GM18517 (cell line): Measurements from ENCODE around the gene ANKRD62.
"Not testable (repeated sequence)": the region's sequence is repeated elsewhere in the genome, so short reads cannot be mapped to it uniquely, and the experiment has no call there.

ENCODE experiments used
- ATAC-seq: cut with Tn5 transposase; IDR thresholded peaks from one replicate; pipeline ENCODE4 v1.9.1; 2021; ENCODE audit warnings: mild to moderate bottlenecking, moderate library complexity; ENCODE audit not compliant: unreplicated experiment

The ANKRD62 gene

DNA sequence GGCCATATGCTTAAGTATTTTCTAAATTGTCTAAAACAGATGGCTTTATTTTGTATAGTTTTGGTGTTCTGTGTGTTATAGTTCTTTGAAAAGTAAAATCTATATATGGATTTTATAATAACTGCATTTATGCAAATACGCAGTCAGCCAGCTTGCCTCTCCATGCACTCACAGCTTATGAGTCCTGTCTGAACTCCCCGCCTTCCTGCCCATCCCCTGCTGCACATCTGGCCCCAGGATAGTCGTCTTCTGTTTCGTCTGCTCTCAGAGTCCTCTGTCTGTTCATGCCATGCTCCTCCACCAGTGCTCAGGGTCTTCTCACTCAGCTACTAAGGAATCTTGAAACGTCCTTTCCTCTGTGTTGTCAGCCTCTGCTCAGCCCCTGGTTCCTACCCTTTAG, 28.2 kb upstream of the ANKRD62 start:
- no peak for ATAC-seq

DNA sequence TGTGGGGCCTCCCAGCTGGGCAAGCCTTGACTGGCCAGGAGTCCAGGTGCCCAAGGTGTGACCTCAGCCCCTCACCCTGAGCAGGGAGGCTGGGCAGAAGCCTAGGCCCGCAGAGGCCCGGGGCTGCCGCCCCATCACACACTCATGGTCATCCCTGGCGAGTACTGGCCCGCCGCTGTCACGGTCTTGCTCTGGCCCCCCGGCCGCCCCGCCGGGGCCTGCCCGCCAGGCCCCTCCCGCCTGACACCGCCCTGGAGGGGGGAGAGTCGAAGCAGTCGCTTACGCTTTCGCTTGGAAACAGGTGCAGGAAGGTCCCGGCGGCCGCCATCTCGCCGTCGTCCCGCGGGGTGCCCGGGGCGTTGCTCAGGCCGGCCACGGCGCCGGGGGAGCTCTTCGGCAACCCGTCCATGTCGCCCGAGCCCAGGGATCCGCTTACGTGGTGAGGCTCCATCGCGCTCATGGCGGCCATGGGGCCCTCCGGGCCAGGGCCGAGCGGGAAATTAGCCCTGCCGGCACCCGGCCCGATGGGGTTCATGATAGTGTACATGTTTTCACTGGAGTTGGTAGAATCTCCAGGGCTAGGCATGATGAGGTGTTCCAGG, 26.6 kb upstream of the ANKRD62 start:
- no peak for ATAC-seq

DNA sequence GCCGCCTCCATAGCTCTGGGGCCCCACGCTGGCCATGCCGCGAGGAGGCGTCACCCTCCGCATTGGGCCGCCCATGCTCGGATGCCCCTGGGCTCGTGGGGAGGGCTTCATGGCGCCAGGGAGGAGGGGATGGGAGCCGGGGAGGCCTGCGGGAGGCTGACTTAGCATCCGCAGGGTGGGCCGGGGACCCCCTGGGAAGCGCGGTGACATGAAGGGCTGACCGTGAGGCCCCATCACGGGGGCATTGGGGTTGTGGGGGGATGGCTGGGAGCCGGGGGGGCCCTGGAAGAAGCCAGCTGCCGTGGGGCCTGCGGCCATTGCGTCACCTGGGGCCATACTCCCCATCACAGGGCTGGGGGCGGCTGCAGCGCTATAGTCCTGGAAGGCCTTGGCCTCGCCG, 26.0 kb upstream of the ANKRD62 start:
- no peak for ATAC-seq

DNA sequence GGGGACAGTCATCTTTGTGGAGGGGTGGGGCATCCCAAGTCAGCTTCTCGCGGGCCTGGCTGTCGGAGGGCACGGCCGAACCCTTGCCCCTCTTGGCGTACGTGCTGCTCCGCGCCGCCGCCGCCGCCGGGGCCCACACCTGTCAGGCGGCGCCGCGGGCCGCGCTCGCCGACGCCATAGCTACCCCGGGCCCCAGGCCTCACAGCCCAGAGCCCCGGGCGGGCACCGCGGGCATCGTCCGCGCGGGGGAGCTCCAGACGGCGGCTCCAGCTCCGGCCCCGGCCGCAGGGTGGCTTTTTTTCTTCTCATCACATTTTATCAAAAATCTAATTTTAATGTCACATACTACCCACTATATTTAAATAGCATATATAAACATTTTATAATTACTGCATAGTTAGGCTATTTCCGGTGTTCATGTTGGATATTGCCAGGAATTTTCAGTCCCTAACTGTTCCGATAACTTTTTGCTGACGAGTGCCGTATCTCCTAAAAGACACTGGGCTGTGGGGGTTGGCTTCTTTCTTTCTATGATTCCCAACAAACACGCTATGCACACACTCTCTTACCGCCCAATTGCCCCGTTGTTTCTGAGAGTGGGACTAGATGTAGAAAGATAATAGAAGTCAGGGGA, 25.2 kb upstream of the ANKRD62 start:
- not testable (repeated sequence) for ATAC-seq

DNA sequence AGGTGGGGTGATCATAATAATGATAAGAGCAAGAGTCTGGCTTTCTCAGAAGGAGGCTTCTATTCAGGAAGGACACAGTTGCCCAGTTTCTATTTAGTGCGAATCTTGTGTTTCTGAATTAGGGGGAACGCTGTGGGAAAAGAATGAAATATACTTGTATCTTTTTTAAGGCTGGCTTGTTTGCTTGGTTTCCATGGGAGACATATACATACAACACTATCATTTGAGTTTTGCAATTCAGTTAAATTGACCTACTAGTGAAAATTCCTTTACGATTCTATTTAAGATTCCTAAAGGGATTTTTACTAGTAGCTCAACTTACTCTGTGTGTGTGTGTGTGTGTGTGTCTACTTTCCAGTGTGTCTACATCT, 24.7 kb upstream of the ANKRD62 start:
- no peak for ATAC-seq

DNA sequence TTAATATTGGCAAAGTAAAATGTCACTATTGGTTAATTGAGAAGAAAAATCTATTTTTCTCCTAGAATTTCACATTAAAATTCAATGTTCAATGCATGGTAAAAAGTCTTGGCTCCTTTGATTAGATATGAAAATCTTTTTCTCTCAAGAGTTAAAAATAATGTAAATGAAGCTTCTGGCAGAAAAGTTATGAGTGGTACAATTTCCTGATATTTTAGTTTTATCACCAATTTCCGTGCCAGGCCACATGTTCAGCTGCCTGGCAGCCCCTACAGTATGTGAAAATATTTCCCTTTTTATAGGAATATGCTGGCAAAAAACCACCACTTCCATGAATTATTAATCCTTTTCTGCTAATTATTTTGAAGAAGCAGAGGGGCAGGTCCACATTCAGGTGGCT, 22.6 kb upstream of the ANKRD62 start:
- not testable (repeated sequence) for ATAC-seq

DNA sequence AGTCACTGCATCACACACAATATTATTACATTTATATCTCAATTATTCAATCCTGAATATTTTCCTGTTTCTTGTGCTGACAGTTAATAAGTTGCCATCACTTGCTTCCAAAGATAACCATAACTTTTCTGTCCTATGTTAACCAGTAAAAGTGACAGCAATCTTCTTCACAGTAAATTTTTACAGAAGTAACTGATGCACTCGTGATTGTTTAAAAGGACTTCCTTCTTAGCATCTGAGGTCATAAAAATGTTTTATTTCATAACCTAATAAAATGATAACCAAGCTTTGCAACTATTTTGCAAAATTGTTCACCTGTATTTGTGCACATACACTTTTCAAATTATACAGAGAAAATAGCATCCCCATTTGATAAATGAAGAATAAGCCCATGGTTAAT, 20.6 kb upstream of the ANKRD62 start:
- no peak for ATAC-seq

DNA sequence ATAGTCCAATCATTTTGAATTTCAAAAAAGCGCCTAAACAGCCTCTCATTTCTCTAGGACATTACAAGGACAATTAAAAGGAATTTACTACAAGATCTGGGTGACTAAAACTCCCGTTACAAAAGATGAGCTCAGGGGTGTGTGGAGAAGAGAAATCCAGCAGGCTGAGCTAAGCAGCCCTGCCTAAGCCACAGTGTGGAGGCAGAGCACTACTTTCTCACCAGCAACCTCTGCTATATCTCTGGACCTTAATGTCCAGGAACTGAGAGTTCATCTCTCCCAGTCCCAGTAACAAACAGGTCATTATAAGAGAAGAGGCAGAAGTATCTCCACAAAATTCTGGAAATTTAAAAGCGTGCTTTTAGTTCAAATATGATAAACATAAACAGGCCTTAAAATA, 18.9 kb upstream of the ANKRD62 start:
- no peak for ATAC-seq

DNA sequence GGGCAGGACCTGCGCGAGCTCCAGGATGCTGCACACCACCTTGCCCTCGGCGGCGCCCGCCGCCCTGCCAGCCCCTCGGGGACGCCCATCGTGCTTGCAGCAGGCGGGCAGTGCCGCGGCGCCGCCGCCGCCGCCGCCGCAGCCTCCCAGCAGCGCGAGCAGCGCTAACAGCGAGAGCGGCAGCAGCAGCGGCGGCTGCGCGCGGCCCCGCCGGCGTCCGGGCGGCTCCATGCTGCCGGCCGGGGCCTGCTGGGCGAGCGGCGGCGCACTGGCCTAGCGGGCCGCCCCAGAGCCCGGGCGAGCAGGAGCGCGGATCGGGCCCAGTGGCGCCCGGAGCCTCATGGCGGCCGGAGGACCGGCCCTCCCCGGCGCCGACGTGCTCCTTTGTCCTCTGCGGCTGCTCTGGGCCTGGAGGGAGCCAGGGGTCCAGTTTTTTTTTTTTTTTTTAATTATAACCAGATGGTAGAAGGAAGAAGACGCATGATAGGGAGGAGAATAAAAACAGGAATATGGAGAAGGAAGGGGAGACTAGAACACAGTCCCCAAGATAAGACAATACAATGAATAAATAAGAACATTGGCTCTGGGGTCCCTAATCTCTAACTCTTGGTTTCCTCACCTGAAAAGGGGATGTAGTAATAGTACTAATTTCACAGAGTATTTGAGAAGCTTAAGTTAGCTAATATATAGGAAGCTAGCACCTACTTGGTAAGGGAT, 17.1 kb upstream of the ANKRD62 start:
- no peak for ATAC-seq

DNA sequence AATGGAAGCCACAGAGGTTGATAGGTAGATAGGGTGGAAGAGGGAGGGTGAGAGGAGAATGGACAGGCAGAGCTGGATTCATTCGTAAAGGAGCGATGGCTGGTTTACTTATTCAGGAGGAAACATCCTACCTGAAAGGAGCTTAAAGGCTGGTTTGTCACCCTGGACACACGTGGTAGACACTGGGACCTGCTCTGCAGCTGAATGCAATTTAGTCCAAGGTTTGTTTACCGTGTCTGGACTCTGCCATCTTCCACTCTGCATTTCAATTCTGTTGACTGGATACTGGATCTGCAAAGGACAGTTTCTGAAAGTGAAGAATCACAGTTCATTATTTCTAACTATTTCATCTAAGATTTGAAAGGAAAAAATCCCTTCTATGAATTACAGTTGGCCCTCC, 15.6 kb upstream of the ANKRD62 start:
- ATAC-seq = not testable (repeated sequence)

DNA sequence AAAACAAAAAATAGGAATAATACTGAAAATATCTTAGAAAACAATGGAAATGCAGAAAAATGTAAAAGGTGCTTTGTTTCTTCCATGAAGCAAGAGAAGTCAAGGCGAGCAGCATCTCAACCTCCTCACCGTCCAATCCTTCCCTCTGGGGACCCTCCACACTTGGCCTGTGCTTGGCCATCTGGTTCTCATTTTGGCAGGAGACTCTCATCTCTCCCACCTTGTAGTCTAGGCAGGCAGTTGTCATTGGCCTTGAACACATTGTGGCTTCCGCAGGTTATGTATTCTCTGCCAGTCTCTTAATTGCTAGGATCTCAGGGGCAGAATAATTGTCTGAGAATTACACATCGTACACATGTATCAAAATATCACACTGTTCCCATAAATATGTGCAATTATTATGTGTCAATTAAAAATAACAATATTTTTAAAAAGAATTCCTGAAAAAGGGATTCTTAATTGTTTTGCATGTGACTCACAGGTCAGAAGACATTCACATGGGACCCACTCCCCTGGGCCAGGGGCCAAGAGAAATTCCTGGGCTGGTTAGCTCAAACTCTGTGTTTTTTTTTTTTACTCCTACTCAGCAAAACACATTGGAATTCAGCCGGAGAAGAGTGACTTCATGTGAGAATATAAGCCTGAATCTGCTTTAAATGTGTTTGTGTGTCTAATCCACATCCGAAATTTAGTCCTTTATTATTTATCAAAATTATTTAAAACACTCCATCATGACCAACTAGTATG, 14.0 kb upstream of the ANKRD62 start:
- ATAC-seq = no peak

DNA sequence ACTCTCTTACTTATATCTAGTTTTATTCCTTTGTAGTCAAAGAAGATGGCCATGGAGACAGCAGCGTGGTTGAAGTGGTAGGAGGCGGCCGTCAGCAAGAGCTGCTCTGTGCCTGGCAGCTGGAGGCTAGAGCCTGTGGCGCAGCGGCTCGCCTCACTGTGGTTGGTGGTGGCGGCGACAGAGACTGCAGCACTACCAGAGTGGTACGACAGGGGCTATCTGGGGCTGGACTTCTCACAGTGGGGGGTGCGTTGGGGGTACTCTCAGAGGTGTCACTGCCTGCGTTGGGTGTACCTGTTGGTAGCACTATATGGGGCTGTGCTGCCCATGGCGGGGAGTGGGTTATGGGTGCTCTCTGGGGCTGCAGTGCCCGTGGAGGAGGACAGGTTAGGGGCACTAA, 8.5 kb upstream of the ANKRD62 start:
- ATAC-seq = no peak

DNA sequence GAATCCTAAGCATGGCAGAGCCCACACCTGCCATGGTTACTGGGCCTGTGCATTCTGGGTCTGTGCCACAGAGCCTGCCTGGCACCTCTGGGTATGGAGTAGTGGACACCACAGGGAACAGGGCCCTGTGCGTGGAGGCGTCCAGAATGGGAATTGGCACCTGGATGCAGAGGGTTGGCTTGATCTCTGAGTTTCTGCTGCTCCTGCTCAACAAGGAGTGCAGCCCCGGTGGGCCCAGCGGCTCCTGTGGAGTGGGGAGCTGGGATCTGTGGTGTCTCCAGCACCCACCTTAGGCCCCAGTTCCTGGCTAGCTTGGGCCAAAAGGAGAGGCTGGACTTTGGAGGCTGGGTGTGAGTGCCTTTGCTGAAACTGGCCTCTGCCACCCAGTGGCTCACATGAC, 7.9 kb upstream of the ANKRD62 start:
- ATAC-seq = no peak

DNA sequence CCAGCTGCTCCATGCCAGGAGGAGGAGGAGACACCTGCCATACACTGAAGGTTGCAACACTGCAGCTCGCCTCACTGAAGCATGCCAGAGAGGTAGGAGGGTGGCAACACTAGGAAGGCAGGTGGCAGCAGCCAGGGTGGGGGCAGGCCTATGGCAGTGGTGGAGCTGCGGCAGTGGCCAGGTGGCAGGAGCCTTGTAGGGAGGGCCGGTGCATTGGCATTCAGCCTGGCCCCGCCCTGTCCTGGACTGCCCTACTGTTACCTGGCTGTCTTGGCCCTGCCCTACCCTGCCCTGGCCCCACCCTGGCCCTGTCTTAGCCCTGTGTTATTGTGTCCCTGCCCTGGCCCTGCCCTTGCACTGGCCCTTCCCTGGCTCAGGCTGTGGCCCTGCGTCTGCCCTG, 7.4 kb upstream of the ANKRD62 start:
- no peak for ATAC-seq

DNA sequence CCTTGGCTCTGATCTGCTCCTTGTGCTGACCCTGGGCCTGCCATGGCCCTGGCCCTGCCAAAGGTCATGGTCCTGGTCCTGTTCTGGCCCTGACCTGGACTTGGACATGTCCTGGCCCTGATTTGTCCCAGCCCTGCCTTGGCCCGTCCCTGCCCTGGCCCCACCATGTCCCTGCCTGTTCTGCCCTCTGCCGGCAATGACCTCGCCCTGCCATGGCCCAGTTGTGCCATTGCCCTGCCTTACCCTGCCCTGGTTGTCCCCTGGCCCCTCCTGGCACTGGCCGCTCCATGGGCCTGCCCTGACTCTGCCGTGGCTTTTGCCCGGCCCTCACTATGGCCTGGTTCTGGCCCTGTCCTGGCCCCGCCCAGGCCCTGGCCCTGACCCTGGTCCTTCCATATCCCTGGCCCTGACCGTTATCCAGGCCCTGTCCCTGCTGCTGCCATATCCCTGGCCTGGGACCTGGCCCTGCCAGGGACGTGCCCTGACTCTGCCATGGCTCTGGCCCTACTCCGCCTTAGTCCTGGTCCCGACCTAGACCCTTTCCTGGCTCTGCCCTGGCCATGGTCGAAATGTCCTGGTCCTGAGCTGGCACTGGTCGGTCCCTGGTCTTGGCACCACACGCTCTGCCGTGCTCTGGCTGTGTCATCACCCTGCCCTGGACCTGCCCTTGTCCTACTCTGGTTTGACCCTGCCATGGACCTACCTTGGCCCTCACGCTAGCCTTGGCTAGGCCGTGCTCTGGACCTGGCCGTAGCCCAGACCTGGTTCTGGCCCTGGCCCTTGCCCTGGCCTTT, 6.8 kb upstream of the ANKRD62 start:
- ATAC-seq = no peak

DNA sequence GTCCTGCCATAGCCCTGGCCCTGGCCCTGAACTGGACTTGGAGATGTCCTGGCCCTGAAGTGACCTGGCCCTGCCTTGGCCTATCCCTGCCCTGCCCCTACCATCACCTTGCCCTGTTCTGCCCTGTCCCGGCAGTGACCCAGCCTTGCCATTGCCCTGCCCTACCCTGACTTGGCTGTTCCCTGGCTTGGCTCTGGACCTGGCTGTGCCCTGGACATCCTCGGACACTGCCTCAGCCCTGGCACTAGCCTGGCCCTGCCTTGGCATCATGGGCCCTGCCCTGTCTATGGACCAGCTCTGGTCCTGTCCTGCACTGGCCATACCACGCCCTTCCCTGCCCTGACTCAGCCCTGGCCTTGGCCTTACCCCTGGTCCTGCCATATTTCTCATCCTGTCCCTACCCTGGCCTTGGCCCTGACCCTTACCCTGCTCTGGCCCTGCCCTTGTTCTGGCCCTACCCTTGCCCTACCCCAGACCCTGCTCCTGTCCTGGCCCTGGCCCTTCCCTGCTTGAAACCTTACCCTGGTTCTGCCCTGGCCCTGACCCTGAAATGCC, 6.1 kb upstream of the ANKRD62 start:
- ATAC-seq = no peak

DNA sequence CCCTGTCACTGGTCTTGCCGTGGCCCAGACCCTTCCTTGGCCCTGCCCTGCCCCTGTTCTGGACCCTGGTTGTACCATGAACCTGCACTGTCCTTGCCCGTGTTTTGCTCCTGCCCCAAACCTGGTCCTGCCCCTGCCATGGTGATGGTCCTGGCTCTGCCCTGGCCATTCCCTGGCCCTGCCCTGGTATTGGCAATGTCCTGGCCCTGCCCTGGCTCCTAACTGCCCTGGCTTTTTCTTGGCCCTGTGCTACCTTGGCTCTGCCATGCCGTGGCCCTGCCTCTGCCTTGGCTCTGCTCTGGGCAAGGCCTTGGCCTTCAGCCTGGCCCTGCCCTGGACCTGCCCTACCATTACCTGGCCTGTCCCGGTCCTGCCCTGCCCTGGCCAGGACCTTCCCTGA, 5.5 kb upstream of the ANKRD62 start:
- no peak for ATAC-seq

DNA sequence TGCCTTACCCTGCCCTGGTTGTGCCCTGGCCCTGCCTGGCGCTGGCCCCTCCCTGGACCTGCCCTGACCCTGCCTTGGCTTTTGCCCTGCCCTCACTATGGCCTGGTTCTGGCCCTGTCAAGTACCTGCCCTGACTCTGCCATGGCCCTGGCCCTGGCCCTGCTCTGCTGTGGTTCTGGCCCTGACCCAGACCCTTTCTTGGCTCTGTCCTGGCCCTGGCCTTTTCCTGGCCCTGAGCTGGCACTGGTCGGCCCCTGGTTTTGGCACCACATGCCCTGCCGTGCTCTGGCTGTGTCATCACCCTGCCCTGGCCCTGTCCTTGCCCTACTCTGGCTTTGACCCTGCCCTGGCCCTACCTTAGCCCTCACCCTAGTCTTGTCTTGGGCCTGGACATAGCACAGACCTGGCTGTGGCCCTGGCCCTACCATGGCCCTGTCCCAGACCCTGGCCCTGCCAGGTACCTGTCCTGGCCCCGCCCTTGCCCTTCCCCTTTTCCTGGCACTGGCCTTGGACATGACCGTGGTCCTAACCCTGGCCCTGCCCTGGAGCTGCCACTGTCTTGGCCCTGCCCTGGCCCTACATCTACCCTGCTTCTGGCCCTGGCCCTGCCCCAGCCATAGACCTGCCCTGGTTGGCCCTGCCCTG, 4.8 kb upstream of the ANKRD62 start:
- ATAC-seq = no peak

DNA sequence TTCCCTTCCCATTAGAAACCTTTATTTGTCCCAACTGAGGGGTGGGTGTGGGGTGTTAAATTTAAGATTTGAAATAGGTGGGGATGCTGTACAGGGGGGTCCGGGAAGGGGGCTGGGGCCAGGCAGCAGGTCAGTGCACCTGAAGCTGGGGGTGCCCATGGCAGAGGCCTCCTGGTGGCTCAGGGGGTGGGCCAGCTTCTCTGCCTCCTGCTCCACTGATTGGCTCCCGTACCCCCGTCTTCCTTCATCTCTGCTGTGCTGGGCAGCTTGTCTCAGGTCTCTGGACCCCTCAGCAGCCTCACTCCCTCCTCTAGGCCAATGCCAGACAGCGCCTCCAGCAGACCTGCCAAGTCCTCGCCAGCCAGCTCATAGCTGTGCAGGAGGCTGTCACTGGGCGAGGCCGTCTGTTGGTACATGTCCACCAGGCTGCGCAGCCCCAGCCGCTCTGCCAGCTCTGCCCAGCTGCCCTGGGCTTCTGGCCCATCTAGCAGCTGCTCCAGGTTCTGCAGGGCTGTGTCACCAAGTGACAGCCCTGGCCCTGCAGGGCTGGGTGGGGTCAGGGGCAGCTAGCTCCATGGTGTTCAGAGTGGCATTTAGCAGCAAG, 2.0 kb upstream of the ANKRD62 start:
- no peak for ATAC-seq
